Transverse colon (tissue), 4 donors: Measurements from ENCODE around the gene MRGPRE.

ENCODE experiments used
- CTCF ChIP-seq, 5 experiments: fragments of 200-600 bp in 3 of 5; fragments of 450-650 bp in 2 of 5; sonication (generic) in 3 of 5; IDR thresholded peaks; 1 replicate in 2 of 5; 2 replicates in 3 of 5; pipeline ENCODE4 v1.5.1; 2016 to 2017; ENCODE audit warnings: antibody characterized with exemption in 5 of 5, inconsistent platforms in 3 of 5, mild to moderate bottlenecking in 2 of 5, moderate library complexity in 1 of 5
- POLR2AphosphoS5 ChIP-seq, 3 donors: sonication (generic); formaldehyde crosslinking; IDR thresholded peaks; one replicate each; pipeline ENCODE4 v1.6.1; 2016; ENCODE audit warnings: antibody characterized with exemption in 3 of 3

DNA sequence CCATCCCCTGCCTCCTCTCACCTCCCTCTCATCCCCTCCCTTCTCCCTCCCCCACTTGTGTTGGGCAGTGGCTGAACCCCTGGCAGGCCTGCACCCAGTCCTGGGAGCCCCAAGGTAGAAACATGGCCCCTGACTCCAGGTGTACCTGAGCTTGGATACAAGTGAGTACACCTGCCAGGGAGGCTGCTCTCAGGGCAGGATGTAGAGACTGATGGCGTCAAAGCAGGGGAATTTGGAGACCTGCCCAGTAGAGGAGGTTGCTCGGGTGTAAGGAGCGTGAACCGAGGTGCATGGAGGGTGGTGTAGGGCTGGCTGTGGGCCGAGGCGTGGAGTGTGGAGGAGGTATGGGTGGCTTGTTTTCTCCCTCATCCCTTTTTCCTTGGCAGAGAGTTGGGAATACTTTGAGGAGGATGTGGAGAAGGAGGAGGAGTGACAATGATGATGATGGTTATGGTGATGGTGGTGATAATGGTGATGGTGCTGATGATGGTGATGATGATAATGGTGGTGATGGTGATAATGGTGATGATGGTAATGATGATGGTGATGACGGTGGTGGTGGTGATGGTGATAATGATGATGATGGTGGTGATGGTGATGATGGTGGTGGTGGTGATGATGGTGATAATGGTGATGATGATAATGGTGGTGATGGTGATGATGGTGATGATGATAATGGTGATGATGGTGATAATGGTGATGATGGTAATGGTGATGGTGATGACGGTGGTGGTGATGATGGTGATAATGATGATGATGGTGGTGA, 25.9 kb downstream of the MRGPRE start:
- TF ChIP-seq POLR2AphosphoS5 (IDR thresholded peaks at IDR 0.05) = no peak
- TF ChIP-seq CTCF (IDR thresholded peaks at IDR 0.05) = no peak
